H1 (cell line): ENCODE data around the gene TCHH. TPM values are rescaled to one million over a fixed set of nuclear protein-coding genes. Genes with fewer than 3 reads are reported as not detected.

Experiments used
- BCL11A ChIP-seq, 2 experiments: IDR thresholded peaks; one replicate each; pipeline ENCODE4 v1.6.1; 2011; ENCODE audit warnings: low read depth in 2 of 2, low read length in 2 of 2, mild to moderate bottlenecking in 2 of 2
- HDAC2 ChIP-seq, 2 experiments: fragments of 300-600 bp in 1 of 2; sonication (generic) in 1 of 2; IDR thresholded peaks; 2 replicates each; pipeline ENCODE4 v1.6.1; 2011 to 2012; ENCODE audit warnings: low read depth in 2 of 2, low read length in 2 of 2, mild to moderate bottlenecking in 2 of 2, moderate library complexity in 2 of 2, borderline replicate concordance in 1 of 2, inconsistent platforms in 1 of 2
- KDM1A ChIP-seq: fragments of 200-600, 300-600 bp; sonication (generic); IDR thresholded peaks from 2 replicates; pipeline ENCODE4 v1.7.1; 2016; ENCODE audit warnings: mild to moderate bottlenecking, low read length, borderline replicate concordance
- POU5F1 ChIP-seq: IDR thresholded peaks from 2 replicates; pipeline ENCODE4 v1.6.1; 2011; ENCODE audit warnings: low read depth, mild to moderate bottlenecking, low read length, moderate library complexity
- SIN3A ChIP-seq, 2 experiments: IDR thresholded peaks in 1 of 2; conservative IDR thresholded peaks in 1 of 2; 2 replicates each; pipeline ENCODE4 v1.6.1; 2011 to 2012; ENCODE audit warnings: low read length in 2 of 2, improper control_type of control experiment in 1 of 2, low read depth in 1 of 2, mild to moderate bottlenecking in 1 of 2
- TBP ChIP-seq: IDR thresholded peaks from 2 replicates; pipeline ENCODE4 v1.6.1; 2011; ENCODE audit warnings: low read depth, low read length, improper control_type of control experiment
- polyA plus RNA-seq, 7 experiments: library from polyadenylated mRNA; depleted of rRNA in 3 of 7; stranded (reverse) in 5 of 7; unstranded in 2 of 7; fragments of >200 nt in 5 of 7; fragments of 200-250 nt in 2 of 7; gene quantifications; 1 replicate in 5 of 7; 2 replicates in 1 of 7; 4 replicates in 1 of 7; pipeline versions ENCODE4 v1.2.1 to v1.2.3, GENCODE V29; 2011 to 2013; ENCODE audit warnings: missing spikeins in 2 of 7, mixed read lengths in 2 of 7
- total RNA-seq: library from RNA; stranded (reverse); fragmentation: NEBNext Ultra II Directional; extraction: Animal tissue kit (Norgen Biotek cat#: 25700); gene quantifications from 2 replicates; pipeline ENCODE4 v1.2.1, GENCODE V29; 2021

The TCHH gene
- total and polyA plus RNA-seq, 2 of the 8 experiments (the other 6 are each of a cell fraction or from before 2014, with no cell fraction given) = 0.02 to 0.07 TPM

- TF ChIP-seq TBP (no peak), HDAC2 (IDR thresholded peaks at IDR 0.05; ENCODE audit: borderline replicate concordance in 1 of 2, low read depth in 2 of 2, low read length in 2 of 2) (0 out of 4 replicates have a peak, but pooled peaks of 1 of the 2 experiments have one; percentile 56), SIN3A (conservative IDR thresholded peaks at IDR 0.05 in 1 of 2, IDR thresholded peaks at IDR 0.05 in 1 of 2; ENCODE audit: low read depth in 1 of 2, low read length in 2 of 2) (no peak), POU5F1 (no peak), KDM1A (peak; percentile 82; the same call in 1 of the 2 replicates), BCL11A (IDR thresholded peaks at IDR 0.05; ENCODE audit: low read depth in 2 of 2, low read length in 2 of 2) (no peak)
Observed at GRCh38 chr1:152107031-152107983, 7.9 kb downstream of the TCHH start (continued).
